WTC11 (cell line): ENCODE data around the gene QSOX2. TPM values are rescaled to one million over a fixed set of nuclear protein-coding genes. Genes with fewer than 3 reads are reported as not detected.
A peak's percentile ranks its signal among the peaks of the same experiment; 100 is the strongest.

Experiments
- ATAC-seq: fragments of 200-7000 bp; cut with Tn5 transposase; 2 replicates; pipeline ENCODE4 v1.10.0; 2021; ENCODE audit warnings: mild to moderate bottlenecking, moderate library complexity
- CTCF ChIA-PET: fragments of 300-600 bp; sonication (Branson Sonifier 250); formaldehyde crosslinking; loops from one replicate; lab custom pipeline; 2021; ENCODE audit warnings: antibody characterized with exemption; lab: Charles Lee
- POLR2A ChIA-PET: fragments of 350-600 bp; sonication (Branson Sonifier 250); formaldehyde crosslinking; loops from one replicate; lab custom pipeline; 2021; ENCODE audit warnings: antibody characterized with exemption; lab: Charles Lee
- DNase-seq: peaks from one replicate; pipeline ENCODE4 v3.0.0; 2021; ENCODE audit warnings: low spot score
- H3K27ac Mint-ChIP-seq: 2 replicates; pipeline ENCODE4 v1.8.0; 2021; ENCODE audit warnings: mixed read lengths
- H3K27me3 Mint-ChIP-seq: 2 replicates; pipeline ENCODE4 v1.8.0; 2021; ENCODE audit warnings: low read depth, mild to moderate bottlenecking, moderate library complexity, mixed read lengths
- H3K36me3 Mint-ChIP-seq: 2 replicates; pipeline ENCODE4 v1.8.0; 2021; ENCODE audit warnings: mixed read lengths
- H3K4me1 Mint-ChIP-seq: 2 replicates; pipeline ENCODE4 v1.8.0; 2022; ENCODE audit warnings: mixed read lengths
- H3K4me3 Mint-ChIP-seq: 2 replicates; pipeline ENCODE4 v1.8.0; 2021; ENCODE audit warnings: mild to moderate bottlenecking, moderate library complexity, mixed read lengths
- H3K9me3 Mint-ChIP-seq: 2 replicates; pipeline ENCODE4 v1.8.0; 2021; ENCODE audit warnings: mixed read lengths
- ARID4B ChIP-seq: sonication (generic); formaldehyde crosslinking; IDR thresholded peaks from 2 replicates; pipeline ENCODE4 v1.8.0; 2023; ENCODE audit warnings: missing genetic modification reagents, mild to moderate bottlenecking, borderline replicate concordance
- CREM ChIP-seq: sonication (generic); formaldehyde crosslinking; IDR thresholded peaks from 2 replicates; pipeline ENCODE4 v1.8.1; 2022; ENCODE audit warnings: mild to moderate bottlenecking, missing genetic modification reagents, moderate library complexity
- E2F5 ChIP-seq: sonication (generic); formaldehyde crosslinking; IDR thresholded peaks from 2 replicates; pipeline ENCODE4 v1.8.1; 2022; ENCODE audit warnings: mild to moderate bottlenecking, moderate library complexity, missing genetic modification reagents
- EMX1 ChIP-seq: fragments of 250-450 bp; sonication (Bioruptor Pico); IDR thresholded peaks from 2 replicates; pipeline ENCODE4 v1.8.0; 2021; ENCODE audit warnings: mild to moderate bottlenecking
- FOXP1 ChIP-seq: sonication (generic); formaldehyde crosslinking; IDR thresholded peaks from 2 replicates; pipeline ENCODE4 v1.8.0; 2022; ENCODE audit warnings: missing genetic modification reagents, mild to moderate bottlenecking, moderate library complexity, borderline replicate concordance
- GABPB1 ChIP-seq: sonication (generic); formaldehyde crosslinking; IDR thresholded peaks from 2 replicates; pipeline ENCODE4 v1.8.1; 2023; ENCODE audit warnings: mild to moderate bottlenecking, missing genetic modification reagents
- GTF2I ChIP-seq: fragments of 250-450 bp; sonication (Bioruptor Pico); conservative IDR thresholded peaks from 2 replicates; pipeline ENCODE4 v1.4.0; 2021; ENCODE audit warnings: mild to moderate bottlenecking
- JAZF1 ChIP-seq: fragments of 250-450 bp; sonication (Bioruptor Pico); IDR thresholded peaks from 2 replicates; pipeline ENCODE4 v1.9.0; 2021; ENCODE audit warnings: moderate library complexity, mild to moderate bottlenecking, inconsistent platforms
- MYBL2 ChIP-seq: sonication (generic); formaldehyde crosslinking; IDR thresholded peaks from 2 replicates; pipeline ENCODE4 v1.8.1; 2023; ENCODE audit warnings: mild to moderate bottlenecking, moderate library complexity, missing genetic modification reagents
- NR1H2 ChIP-seq: sonication (generic); formaldehyde crosslinking; IDR thresholded peaks from 2 replicates; pipeline ENCODE4 v1.9.0; 2021; ENCODE audit warnings: mild to moderate bottlenecking, moderate library complexity, missing genetic modification reagents
- ZBTB43 ChIP-seq: sonication (generic); formaldehyde crosslinking; IDR thresholded peaks from 2 replicates; pipeline ENCODE4 v1.8.1; 2023; ENCODE audit warnings: mild to moderate bottlenecking, missing genetic modification reagents
- total RNA-seq: library from RNA; stranded (reverse); gene quantifications from 3 replicates; pipeline ENCODE4 v1.2.3, GENCODE V29; 2021
- TF ChIP-seq, protein P1 (sequence below): fragments of 250-450 bp; sonication (Bioruptor Pico); IDR thresholded peaks from 2 replicates; pipeline ENCODE4 v2.1.2; 2022; ENCODE audit warnings: mild to moderate bottlenecking, moderate library complexity
- TF ChIP-seq, protein P2 (sequence below): fragments of 250-450 bp; sonication (Bioruptor Pico); IDR thresholded peaks from 2 replicates; pipeline ENCODE4 v1.9.0; 2021; ENCODE audit warnings: mild to moderate bottlenecking
- TF ChIP-seq, protein P3 (sequence below): sonication (generic); formaldehyde crosslinking; IDR thresholded peaks from 2 replicates; pipeline ENCODE4 v1.8.0; 2023; ENCODE audit warnings: missing genetic modification reagents

Gene QSOX2
- total RNA-seq, 1 experiment from 2014 or later, result 33.2 TPM

- ChIA-PET CTCF (interaction anchor here (0.8 to 4.5 kb wide), 11 partner anchors 13 to 111 kb away, joined by 3 to 35 read pairs (median 11); partner anchors contain the start of gene LHX3), POLR2A (interaction anchor here (1.2 to 1.7 kb wide), 2 partner anchors 17 to 102 kb away, joined by 3 to 5 read pairs; no protein-coding TSS in a partner anchor)
- Mint-ChIP-seq H3K9me3 (no peaks in the 10 kb centered on the region), H3K4me1 (peaks cover 27% of the 10 kb centered on the region), H3K36me3 (no peaks in the 10 kb centered on the region), H3K4me3 (no peak overlapping the region), H3K27me3 (peaks cover 3% of the 10 kb centered on the region; the same call in 1 of the 2 replicates), H3K27ac (peak overlapping the region; percentile 81)
- no peak for TF ChIP-seq E2F5 (CRISPR knock-in tag)
- TF ChIP-seq, protein P1, sequence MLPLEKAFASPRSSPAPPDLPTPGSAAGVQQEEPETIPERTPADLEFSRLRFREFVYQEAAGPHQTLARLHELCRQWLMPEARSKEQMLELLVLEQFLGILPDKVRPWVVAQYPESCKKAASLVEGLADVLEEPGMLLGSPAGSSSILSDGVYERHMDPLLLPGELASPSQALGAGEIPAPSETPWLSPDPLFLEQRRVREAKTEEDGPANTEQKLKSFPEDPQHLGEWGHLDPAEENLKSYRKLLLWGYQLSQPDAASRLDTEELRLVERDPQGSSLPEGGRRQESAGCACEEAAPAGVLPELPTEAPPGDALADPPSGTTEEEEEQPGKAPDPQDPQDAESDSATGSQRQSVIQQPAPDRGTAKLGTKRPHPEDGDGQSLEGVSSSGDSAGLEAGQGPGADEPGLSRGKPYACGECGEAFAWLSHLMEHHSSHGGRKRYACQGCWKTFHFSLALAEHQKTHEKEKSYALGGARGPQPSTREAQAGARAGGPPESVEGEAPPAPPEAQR (CRISPR knock-in tag), result no peak
- TF ChIP-seq CREM (CRISPR knock-in tag), result no peak
- no peak for TF ChIP-seq ARID4B (CRISPR knock-in tag)
- TF ChIP-seq GABPB1 (CRISPR knock-in tag), result no peak
- no peak for TF ChIP-seq EMX1 (CRISPR knock-in tag)
- no peak for TF ChIP-seq FOXP1 (CRISPR knock-in tag)
- no peak for TF ChIP-seq JAZF1 (CRISPR knock-in tag)
- DNase-seq (peak; percentile 45), ATAC-seq (no peak)
Observed at GRCh38 chr9:136172412-136173079, 73.1 kb downstream of the QSOX2 start.

- H3K9me3 Mint-ChIP-seq, result no peaks in the 10 kb centered on the region
- CTCF ChIA-PET, result interaction anchor here (0.8 to 4.5 kb wide), 16 partner anchors 11 to 114 kb away, joined by 3 to 35 read pairs (median 12); partner anchors contain the start of gene LHX3
- H3K36me3 Mint-ChIP-seq, result no peaks in the 10 kb centered on the region
- DNase-seq (peak; percentile 10), ATAC-seq (no peak)
- 0 out of 2 replicates have a peak, but pooled peaks have one; percentile 10 for TF ChIP-seq GTF2I
- TF ChIP-seq ZBTB43 (CRISPR knock-in tag), result no peak
- TF ChIP-seq, protein P2, sequence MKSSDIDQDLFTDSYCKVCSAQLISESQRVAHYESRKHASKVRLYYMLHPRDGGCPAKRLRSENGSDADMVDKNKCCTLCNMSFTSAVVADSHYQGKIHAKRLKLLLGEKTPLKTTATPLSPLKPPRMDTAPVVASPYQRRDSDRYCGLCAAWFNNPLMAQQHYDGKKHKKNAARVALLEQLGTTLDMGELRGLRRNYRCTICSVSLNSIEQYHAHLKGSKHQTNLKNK (CRISPR knock-in tag), result no peak
- no peak for TF ChIP-seq MYBL2 (CRISPR knock-in tag)
- TF ChIP-seq, protein P3, sequence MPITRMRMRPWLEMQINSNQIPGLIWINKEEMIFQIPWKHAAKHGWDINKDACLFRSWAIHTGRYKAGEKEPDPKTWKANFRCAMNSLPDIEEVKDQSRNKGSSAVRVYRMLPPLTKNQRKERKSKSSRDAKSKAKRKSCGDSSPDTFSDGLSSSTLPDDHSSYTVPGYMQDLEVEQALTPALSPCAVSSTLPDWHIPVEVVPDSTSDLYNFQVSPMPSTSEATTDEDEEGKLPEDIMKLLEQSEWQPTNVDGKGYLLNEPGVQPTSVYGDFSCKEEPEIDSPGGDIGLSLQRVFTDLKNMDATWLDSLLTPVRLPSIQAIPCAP, result no peak
- TF ChIP-seq NR1H2 (CRISPR knock-in tag), result no peak
- H3K4me3 Mint-ChIP-seq, result no peak overlapping the region
- peaks cover 3% of the 10 kb centered on the region; the same call in 1 of the 2 replicates for H3K27me3 Mint-ChIP-seq
- POLR2A ChIA-PET, result interaction anchor here (1.2 to 1.7 kb wide), 3 partner anchors 15 to 101 kb away, joined by 3 to 5 read pairs (median 4); no protein-coding TSS in a partner anchor
- peak overlapping the region; percentile 81 for H3K27ac Mint-ChIP-seq
- H3K4me1 Mint-ChIP-seq, result peaks cover 27% of the 10 kb centered on the region
Observed at GRCh38 chr9:136171801-136172411, 73.7 kb downstream of the QSOX2 start.
